GM12891 (cell line): Measurements from ENCODE around the gene ABCA2. TPM values are rescaled to one million over a fixed set of nuclear protein-coding genes. Genes with fewer than 3 reads are reported as not detected.

Experiments
- DNase-seq: peaks from one replicate; pipeline ENCODE4 v3.0.0; 2011; ENCODE audit warnings: low spot score; ENCODE audit not compliant: insufficient read length
- FAIRE-seq: peaks from 2 replicates; lab custom pipeline; 2011; peaks lifted over from hg19 to GRCh38; lab: Jason Lieb, UNC
- PAX5 ChIP-seq: IDR thresholded peaks from 2 replicates; pipeline ENCODE4 v1.6.1; 2011; ENCODE audit warnings: low read length, moderate library complexity, mild to moderate bottlenecking; ENCODE audit not compliant: insufficient read depth, severe bottlenecking
- POLR2A ChIP-seq: IDR thresholded peaks from 2 replicates; pipeline ENCODE4 v1.6.1; 2011; ENCODE audit warnings: low read depth, low read length, control low read depth
- POLR2AphosphoS5 ChIP-seq: IDR thresholded peaks from 2 replicates; pipeline ENCODE4 v1.6.1; 2011; ENCODE audit warnings: low read depth, low read length, control low read depth
- POU2F2 ChIP-seq: IDR thresholded peaks from 2 replicates; pipeline ENCODE4 v1.6.1; 2011; ENCODE audit warnings: low read depth, mild to moderate bottlenecking, control low read depth, low read length, moderate library complexity
- SPI1 ChIP-seq: IDR thresholded peaks from 2 replicates; pipeline ENCODE4 v1.6.1; 2011; ENCODE audit warnings: low read depth, low read length, control low read depth
- TAF1 ChIP-seq: IDR thresholded peaks from 2 replicates; pipeline ENCODE4 v1.6.1; 2011; ENCODE audit warnings: low read depth, low read length, control low read depth
- polyA plus RNA-seq: library from polyadenylated mRNA; unstranded; fragments of >200 nt; gene quantifications from one replicate; pipeline ENCODE4 v1.2.1, GENCODE V29; 2012; ENCODE audit warnings: low read depth, missing spikeins, inconsistent platforms; ENCODE audit not compliant: missing spikeins

Gene ABCA2, protein sequence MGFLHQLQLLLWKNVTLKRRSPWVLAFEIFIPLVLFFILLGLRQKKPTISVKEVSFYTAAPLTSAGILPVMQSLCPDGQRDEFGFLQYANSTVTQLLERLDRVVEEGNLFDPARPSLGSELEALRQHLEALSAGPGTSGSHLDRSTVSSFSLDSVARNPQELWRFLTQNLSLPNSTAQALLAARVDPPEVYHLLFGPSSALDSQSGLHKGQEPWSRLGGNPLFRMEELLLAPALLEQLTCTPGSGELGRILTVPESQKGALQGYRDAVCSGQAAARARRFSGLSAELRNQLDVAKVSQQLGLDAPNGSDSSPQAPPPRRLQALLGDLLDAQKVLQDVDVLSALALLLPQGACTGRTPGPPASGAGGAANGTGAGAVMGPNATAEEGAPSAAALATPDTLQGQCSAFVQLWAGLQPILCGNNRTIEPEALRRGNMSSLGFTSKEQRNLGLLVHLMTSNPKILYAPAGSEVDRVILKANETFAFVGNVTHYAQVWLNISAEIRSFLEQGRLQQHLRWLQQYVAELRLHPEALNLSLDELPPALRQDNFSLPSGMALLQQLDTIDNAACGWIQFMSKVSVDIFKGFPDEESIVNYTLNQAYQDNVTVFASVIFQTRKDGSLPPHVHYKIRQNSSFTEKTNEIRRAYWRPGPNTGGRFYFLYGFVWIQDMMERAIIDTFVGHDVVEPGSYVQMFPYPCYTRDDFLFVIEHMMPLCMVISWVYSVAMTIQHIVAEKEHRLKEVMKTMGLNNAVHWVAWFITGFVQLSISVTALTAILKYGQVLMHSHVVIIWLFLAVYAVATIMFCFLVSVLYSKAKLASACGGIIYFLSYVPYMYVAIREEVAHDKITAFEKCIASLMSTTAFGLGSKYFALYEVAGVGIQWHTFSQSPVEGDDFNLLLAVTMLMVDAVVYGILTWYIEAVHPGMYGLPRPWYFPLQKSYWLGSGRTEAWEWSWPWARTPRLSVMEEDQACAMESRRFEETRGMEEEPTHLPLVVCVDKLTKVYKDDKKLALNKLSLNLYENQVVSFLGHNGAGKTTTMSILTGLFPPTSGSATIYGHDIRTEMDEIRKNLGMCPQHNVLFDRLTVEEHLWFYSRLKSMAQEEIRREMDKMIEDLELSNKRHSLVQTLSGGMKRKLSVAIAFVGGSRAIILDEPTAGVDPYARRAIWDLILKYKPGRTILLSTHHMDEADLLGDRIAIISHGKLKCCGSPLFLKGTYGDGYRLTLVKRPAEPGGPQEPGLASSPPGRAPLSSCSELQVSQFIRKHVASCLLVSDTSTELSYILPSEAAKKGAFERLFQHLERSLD (N-terminal part only)
- 3.1 TPM for polyA plus RNA-seq

DNA sequence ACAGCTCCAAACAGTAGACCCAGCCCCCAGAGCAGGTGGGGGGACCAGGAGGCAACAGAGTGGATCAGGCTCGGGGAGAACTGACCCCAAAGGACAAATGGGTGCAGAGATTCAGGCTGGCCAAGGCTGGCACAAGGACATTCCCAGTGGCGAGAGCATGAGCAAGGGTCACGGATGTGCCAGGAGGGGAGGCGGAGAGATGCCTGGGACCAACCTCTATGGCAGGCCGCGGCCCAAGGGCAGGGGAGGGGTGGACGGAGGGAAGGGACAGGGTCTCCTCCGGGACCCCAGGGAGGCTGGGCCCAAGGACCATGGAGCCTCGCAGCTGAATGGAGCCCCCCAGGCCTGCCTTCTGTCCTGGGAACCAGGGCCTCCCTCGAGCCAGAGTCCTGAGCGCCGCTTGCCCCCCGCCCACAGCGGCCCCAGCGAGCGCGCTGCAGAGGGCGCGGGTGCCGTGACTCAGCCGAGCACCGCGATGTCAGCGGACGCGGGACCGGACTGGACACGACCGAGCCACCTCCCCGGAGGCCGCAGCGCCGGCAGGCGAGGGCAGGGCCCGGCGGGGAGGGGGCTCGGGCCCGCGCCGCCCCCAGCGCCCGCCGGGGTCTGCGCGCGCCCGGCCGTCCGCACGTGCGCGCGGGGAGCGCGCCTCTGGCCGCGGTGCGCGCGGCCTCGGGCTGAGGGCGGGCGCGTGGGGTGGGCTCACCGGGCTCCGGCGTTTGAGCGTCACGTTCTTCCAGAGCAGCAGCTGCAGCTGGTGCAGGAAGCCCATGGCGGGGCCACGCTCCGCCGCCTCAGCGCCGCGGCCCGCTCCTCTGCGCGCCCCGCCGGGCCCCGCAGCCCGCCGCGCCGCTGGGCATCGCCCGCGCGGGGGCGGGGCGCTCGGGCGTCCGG lies at the start of gene ABCA2:
ABCA2 (minus strand) TSS at position 869 of the 894 bp plus-strand sequence; CDS start at position 772, 97 bp downstream.
- peak; percentile 66 for FAIRE-seq
- TF ChIP-seq POLR2A = no peak
- peak; percentile 13 for TF ChIP-seq PAX5
- DNase-seq = no peak

DNA sequence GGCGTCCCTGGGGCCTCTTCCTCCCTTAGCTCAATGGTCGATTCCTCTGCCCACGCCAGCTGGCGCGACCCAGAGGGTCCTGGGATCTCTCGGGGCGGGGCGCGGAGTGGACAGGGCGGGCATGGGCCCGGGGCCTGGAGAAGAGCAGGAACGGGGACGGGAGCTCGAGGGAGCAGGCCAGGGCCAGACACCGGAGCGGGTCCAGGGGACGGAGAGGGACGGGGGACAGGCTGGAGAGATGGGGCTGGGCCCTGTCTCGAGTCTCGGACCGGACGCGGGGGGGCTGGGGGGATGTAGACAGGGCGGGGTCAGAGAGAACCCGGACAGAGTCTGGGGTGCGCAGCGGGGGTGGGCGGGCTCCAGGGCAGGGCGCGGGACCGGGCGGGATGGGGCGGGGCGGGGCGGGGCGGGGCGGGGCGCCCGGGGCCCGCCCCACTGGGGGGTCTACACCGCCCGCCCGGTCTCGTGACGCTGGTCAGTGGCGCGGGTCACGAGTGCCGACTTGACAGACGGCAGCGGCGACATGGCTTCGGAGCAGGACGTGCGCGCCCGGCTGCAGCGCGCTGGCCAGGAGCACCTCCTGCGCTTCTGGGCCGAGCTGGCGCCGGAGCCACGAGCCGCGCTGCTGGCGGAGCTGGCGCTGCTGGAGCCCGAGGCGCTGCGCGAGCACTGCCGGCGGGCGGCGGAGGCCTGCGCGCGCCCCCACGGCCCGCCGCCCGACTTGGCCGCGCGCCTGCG lies 49.1 kb upstream of the ABCA2 start, which contains the start of gene UAP1L1:
UAP1L1 (plus strand) TSS at position 508 of the 738 bp plus-strand sequence; CDS start at position 524, 16 bp downstream.
- FAIRE-seq = peak; percentile 86
- TF ChIP-seq TAF1 (no peak), SPI1 (no peak), PAX5 (no peak), POLR2AphosphoS5 (no peak), POLR2A (no peak), POU2F2 (no peak)
- peak; percentile 69 for DNase-seq

DNA sequence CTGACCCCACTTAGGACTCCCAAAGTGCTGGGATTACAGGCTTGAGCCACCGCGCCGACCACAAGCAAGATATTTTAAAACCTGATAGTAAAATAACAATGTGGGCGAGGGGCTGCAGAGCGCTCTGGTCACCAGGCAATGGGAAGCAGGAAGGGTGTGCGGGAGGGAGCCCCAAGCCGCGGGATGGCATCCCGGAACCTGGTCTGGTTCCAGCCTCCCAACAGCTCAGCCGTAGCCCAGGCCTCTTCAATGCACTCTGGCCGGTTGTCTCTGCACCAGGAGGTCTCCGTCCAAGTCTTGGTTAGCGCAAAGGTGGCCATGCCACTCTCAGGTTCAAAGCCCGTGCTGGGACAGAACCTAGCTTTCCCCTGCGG lies 48.6 kb upstream of the ABCA2 start:
- FAIRE-seq = no peak
- DNase-seq = no peak
- TF ChIP-seq POLR2AphosphoS5 = no peak
- no peak for TF ChIP-seq POU2F2
- TF ChIP-seq PAX5 = no peak
- no peak for TF ChIP-seq SPI1
- no peak for TF ChIP-seq POLR2A
- no peak for TF ChIP-seq TAF1

DNA sequence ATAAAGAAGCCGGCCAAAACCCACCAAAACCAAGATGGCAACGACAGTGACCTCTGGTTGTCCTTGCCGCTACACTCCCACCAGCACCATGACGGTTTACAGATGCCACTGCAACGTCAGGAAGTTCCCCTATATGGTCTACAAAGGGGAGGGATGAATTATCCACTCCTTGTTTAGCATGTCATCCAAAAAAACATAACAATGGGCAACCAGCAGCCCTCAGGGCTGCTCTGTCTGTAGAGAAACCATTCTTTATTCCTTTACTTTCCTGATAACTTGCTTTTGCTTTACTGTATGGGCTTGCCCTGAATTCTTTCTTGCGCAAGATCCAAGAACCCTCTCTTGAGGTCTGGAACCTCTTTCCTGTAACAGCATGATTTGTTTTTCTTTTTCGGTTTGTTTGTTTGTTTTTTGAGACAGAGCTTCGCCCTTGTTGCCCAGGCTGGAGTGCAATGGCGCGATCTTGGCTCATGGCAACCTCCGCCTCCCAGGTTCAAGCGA lies 47.3 kb upstream of the ABCA2 start:
- TF ChIP-seq PAX5 = no peak
- TF ChIP-seq TAF1 = no peak
- TF ChIP-seq POU2F2 = no peak
- TF ChIP-seq SPI1 = no peak
- TF ChIP-seq POLR2AphosphoS5 = no peak
- TF ChIP-seq POLR2A = no peak
- FAIRE-seq (no peak), DNase-seq (no peak)

DNA sequence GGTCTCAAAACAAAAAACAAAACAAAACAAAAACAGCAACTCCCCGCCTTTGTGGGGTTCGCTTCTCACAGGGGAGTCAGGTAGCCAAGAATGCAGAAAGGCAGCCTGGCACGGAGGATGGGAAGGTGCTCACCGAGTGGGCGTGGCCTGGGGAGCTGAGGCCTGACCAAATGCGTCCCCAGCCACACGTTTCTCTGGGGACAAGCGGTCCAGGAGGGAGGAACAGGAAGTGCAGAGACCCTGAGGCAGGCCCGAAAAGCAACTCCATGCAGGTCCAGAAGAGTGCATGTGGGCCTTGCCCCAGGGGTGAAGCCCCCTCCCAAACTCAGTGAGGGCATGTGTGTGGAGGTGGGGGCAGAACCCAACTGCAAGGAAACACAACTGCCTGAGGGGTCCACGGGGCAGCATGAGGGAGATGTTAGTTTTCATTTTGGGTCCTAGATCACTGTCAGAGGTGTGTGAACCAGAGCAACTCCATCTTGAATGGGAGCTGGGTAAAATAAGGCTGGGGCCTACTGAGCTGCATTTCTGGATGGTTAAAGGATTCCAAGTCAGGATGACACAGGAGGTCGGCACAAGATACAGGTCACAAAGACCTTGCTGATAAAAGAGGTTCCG lies 46.7 kb upstream of the ABCA2 start:
- no peak for TF ChIP-seq POU2F2
- no peak for TF ChIP-seq POLR2A
- TF ChIP-seq TAF1 = no peak
- no peak for TF ChIP-seq SPI1
- TF ChIP-seq POLR2AphosphoS5 = no peak
- no peak for TF ChIP-seq PAX5
- no peak for DNase-seq
- FAIRE-seq = peak; percentile 5

DNA sequence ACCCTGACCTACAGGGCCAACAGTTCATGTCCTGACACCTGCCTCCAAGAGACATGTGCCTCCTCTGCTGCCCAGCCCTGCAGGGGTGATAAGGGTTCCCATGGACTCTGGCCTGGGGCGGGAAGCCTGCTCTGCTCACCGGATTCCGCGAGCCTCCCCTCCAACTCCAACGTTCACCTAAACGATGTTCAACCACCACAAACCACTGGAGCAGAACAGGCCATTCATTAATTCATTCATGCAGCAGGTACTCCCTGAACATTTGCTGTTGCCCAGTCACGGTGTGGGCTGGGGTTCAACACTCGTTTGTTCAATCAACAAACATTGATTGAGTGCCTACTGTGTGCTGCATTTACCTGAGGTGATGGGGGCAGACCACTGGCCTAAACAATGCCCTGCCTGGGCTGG lies 46.0 kb upstream of the ABCA2 start:
- TF ChIP-seq PAX5 (no peak), POU2F2 (no peak), POLR2A (no peak), TAF1 (no peak), POLR2AphosphoS5 (no peak), SPI1 (no peak)
- FAIRE-seq (no peak), DNase-seq (no peak)

DNA sequence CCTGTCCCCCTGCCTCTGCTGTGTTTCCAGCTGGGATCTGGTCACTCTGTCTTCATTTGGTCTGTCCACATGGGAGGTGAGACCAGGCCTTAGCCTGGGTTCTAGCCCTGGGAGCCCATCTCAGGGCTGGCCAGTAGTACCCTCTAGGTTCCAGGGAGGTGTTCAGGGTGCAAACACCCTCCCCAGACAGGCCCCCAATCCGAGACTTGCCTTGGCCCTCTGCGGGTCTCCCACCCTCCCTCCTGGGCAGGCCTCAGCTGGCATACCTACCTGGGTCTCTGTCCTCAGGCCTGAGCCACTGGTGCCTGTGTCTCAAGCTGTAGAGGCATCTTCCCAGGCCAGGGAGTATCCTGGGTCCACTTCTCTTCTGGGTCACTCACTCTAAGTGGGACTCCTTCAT lies 43.2 kb upstream of the ABCA2 start:
- DNase-seq = no peak
- FAIRE-seq = no peak
- TF ChIP-seq TAF1 = no peak
